GM18517 (cell line): ENCODE results near the gene BHLHE23.

Experiments
- ATAC-seq: cut with Tn5 transposase; IDR thresholded peaks from one replicate; pipeline ENCODE4 v1.9.1; 2021; ENCODE audit warnings: mild to moderate bottlenecking, moderate library complexity; ENCODE audit not compliant: unreplicated experiment

BHLHE23 gene

DNA sequence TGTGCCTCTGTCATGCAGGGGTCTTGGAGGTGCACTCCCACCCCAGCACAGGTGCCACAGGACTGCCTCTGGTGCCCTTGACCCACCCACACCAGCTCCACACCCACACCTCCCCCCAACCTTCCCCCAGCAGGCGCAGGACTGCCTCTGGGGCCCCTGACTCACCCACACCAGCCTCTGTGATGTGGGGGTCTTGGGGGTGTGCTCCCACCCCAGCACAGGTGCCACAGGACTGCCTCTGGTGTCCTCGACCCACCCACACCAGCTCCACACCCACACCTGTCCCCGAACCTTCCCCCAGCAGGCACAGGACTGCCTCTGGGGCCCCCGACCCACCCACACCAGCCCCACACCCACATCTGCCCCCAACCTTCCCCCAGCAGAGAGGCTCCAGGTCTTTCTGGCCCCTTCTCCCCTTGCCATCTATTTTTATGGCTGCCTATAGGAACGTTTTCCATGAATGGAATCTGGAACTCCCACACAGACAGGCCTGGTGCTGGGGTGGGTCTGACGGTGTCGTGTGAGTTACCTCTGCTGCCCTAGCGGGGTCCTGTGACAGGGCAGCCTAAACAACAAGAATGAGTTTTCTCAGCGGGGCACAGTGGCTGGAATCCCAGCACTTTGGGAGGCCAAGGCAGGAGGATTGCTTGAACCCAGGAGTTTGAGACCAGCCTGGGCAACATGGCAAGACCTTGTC, 30.8 kb downstream of the BHLHE23 start:
- no peak for ATAC-seq

DNA sequence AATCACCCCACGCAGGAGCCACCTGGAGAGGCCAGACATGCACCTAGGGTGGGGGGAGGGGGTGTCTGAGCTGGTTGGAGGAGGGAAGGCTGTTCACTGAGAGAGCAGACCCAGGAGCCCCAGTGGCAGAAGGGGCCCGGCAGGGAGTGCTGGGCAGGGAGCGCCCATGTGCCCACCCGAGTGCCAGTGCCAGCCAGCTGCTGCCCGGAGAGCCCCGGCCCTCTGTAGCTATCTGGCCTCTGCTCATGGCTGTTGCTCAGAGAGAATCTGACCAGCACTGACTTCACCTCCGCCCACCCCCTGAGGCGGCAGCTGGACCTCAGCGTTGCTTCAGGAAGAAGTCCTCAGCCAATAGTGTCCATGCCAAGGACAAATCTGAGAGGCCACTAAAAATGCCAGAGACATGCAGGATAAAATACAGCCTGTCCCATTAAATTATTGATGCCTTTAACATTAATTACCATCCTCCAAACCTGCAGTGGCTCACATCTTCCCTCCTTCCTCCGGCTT, 31.5 kb downstream of the BHLHE23 start:
- ATAC-seq = no peak

DNA sequence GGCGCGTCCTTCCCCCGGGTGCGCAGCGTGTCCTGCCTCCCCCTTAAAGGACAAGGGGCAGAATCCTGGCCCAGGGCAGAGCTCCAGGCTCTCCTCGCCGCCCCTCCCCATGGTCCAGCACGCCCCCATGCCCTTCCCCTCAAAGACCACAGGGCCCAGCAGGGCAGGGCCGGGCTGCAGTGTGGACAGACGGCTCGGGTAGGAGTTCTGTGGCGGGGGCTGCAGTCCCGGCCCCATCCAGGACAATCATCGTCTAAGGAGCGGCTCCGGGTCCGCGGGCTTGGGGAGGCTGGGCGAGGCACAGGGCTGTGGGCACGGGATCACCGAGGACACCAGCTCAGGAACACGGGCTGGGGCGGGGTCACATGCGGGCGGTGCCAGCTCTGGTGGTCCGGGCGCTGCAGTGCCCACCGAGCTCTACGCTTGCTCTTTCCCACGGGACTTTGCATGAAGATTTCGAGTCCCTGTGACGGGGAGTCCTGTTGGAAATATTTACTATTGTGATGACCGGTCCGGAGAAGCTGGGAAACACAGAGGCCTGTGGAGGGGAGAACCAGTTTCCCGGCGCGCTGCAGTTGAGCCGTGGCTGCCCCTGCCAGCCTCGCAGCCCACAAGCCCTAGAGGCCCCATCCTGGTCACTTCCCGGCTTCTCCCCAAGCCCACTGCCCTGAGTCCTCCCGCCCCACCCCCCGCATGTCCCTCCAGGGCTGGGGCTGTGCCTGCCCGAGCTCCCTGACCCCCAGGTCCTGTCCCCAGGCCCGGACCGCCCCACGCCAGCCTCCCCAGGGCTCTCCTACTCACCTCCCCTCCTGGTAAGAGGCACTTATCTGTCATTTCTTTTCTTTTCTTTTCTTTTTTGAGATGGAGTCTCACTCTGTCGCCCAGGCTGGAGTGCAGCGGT, 33.7 kb downstream of the BHLHE23 start:
- no peak for ATAC-seq

DNA sequence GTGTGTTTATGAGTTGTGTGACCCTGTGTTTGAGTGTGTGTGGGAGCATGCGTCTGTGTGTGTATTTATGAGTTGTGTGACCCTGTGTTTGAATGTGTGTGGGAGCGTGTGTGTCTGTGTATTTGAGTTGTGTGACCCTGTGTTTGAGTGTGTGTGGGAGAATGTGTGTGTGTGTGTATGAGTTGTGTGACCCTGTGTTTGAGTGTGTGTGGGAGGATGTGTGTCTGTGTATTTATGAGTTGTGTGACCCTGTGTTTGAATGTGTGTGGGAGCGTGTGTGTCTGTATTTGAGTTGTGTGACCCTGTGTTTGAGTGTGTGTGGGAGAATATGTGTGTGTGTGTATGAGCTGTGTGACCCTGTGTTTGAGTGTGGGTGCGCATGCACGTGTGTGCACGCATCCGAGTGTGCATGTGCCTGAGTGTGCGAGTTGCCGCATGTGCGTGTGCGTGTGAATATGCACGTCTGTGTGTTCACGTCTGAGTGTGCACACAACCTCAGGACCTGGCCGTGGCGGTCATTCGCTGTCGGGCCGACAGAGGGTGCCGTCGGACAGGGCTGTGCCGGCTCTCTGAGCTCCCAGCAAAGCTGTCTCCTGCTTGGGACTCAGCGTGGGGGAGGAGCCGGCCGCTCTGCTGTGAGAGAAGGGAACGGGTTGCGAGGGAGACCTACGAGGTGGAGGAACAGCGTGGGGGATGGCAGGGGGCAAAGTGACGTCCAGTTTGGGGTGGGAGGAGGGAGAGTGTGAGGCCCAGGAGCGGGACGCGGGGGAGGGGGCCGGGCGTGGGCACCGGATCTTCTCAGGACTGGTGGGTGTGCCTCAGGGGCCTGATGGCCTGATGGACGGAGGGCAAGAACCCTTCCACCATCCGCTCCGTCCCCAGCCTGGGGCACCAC, 34.6 kb downstream of the BHLHE23 start:
- ATAC-seq = no peak

DNA sequence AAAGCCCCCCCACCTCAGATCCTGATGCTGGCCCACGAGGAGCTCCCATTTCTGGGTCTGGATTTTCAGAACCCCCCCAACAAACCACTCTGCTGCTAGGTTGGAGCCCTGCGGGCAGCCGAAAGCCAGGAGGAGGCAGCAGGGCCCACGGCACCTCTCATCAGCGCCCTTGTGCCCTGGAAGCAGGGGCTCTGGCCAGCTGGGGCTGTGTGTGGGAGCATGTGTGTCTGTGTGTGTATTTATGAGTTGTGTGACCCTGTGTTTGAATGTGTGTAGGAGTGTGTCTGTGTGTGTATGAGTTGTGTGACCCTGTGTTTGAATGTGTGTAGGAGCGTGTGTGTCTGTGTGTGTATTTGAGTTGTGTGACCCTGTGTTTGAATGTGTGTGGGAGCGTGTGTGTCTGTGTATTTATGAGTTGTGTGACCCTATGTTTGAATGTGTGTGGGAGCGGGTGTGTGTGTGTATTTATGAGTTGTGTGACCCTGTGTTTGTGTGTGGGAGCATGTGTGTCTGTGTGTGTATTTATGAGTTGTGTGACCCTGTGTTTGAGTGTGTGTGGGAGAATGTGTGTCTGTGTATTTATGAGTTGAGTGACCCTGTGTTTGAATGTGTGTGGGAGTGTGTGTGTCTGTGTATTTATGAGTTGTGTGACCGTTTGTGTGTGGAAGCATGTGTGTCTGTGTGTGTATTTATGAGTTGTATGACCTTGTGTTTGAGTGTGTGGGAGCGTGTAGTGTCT, 35.4 kb downstream of the BHLHE23 start:
- no peak for ATAC-seq

DNA sequence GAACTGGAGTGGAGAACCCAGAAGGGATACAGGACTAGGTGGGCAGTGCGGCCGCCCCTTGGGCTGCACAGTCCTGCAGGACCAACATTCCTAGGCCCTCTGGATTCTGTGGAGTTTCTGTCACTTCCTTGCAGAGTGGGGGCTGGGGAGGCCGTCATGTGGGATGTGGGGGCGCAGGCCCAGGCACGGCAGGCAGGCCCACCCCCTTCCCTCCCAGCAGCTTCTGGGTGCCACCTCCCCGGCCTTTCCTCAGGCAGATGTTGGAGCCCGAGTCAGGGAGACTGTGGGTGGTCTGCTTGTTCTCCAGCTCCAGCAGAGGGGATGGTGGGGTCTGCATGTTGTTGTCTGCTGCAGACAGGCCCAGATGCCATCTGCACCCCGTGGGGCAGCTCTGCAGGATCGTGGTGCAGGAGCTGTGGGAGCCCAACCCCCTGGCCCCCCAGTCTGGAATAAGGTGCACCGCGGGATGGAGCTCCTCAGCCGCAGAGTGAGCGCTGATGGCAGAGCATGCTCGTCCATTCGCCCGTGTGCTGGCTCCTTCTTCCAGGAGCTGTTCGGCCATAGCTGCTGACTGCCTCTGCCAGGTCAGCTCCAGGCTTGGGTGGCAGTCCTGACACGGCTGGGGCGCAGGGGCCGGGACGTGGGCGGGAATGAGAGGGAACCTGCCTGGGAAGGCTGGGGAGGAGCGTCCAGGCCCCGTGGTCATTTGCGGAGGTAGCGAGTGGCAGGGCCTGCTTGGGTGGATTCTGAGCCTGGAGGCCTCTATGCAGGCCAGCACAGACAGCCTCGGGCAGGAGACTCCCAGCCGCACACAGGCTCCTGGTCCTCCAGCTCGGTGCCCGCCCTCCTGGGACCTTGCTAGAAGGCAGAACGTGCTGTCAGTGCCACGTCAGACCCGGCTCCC, 36.2 kb downstream of the BHLHE23 start:
- ATAC-seq = no peak

DNA sequence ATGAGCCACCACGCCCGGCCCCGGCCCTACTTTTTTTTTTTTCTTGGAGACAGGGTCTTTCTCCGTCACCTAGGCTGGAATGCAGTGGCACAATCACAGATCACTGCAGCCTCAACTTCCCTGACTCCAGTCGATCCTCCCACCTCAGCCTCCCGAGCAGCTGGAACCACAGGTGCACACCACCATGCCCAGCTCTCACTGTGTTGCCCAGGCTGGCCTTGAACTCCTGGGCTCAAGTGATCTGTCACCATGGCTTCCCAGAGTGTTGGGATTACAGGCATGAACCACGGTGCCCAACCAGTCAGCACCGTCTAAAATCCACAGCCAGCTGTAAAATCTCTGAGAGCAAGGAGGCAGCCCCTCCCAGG, 36.8 kb downstream of the BHLHE23 start:
- ATAC-seq = no peak

DNA sequence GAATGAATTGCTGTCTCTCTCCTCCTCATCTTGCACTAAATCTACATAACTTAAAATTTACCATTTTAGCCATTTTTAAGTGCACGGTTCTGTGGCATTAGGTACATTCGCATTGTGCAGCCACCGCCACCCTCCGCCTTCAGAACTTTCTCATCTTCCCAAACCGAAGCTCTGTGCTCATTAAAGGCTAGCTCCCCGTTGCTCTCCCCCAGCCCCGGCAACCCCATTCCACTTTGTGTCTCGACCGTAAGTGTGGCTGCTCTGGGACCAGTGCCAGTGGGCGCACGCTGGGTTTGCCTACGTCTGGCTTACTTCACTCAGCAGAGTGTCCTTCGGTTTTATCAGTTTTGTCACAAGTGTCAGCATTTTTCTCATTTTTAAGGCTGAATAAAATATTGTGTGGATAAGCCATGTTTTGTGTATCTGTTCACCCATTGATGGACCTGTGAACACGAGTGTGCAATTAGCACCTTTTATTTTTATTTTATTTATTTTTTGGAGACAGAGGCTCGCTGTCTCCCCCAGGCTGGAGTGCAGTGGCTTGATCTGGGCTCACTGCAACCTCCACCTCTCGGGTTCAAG, 37.5 kb downstream of the BHLHE23 start:
- ATAC-seq = no peak

DNA sequence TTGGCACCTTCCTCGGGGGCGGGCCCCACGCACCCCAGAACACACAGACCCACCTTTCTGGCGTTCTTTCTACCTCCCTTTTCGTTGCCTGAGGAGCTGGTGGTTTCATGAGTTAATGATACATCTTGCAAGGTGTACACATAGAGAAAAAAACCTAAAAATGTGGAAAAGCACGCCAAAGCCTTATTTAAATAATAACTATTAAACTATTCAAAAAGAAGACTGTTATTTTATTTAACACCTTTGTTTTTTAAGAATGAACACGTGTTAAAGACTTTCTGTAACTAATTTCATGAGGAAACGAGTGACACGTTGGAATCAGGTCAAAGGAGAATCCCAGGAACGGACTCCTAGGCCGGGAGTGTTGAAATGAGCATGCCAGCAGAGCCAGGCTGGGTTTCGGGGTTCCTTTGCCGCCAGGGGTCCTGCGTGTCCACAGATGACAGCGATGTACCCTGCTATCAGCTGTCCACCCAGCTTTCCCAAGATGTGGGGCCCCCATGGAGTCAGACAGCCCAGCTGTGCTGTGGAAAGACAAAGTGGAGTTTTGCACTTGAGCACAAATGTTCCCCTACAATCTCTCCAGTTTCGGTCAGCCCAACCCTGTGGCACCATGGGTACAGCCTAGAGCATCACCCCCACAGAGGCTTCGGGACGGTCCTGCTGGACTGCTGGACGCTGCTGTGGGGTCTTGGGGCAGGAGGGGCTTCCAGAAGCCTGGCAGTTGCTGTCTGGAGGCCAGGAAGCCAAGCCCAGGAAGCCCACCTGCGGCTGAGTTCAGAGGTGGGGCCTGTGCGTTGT, 38.2 kb downstream of the BHLHE23 start:
- ATAC-seq = no peak

DNA sequence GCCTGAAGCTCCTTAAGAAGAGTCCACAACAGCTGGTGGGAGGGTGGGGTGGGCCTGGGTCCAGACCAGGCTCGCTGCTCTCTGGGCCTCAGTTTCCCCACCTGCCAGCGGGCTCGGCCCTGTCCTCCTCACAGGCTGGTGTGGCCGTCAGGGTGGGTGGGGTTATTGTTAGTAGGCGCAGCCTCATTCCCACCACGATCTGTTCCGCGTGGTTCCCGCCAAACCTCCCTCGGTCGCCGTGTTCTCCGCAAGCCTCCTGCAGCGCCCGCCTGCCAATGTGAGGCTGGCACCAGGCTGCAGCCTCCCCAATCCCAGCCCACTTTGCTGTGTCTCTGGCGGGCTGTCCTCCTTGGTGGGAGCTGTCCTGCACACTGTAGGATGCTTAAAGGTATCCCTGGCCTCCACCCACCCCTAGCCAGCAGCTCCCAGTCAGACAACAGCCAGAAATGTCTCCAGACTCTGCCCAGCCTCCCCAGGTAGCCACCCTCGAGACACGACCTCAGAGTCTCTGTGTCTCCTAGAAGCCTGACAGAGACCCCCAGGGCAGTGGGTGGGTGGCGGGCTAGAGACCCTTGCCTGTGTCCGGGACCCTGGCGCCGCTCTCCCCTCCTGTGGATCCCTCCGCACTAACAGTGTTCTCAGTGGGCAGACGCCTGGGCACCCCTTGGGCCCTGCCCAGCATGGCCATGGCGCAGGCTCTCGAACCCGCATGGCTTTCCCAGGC, 39.0 kb downstream of the BHLHE23 start:
- no peak for ATAC-seq

DNA sequence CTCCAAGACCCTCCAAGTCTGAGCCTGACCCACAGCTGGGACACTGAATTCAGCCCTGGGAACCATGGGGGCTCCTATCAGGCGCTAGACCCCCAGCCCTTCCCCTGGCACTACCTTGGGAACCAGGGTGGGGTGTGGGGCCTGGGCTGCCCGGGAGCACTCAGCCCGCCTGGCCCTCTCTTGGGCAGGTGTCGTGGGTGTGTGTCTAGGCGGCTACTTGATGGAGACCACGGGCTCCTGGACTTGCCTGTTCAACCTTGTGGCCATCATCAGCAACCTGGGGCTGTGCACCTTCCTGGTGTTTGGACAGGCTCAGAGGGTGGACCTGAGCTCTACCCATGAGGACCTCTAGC, 39.6 kb downstream of the BHLHE23 start:
- ATAC-seq = no peak

DNA sequence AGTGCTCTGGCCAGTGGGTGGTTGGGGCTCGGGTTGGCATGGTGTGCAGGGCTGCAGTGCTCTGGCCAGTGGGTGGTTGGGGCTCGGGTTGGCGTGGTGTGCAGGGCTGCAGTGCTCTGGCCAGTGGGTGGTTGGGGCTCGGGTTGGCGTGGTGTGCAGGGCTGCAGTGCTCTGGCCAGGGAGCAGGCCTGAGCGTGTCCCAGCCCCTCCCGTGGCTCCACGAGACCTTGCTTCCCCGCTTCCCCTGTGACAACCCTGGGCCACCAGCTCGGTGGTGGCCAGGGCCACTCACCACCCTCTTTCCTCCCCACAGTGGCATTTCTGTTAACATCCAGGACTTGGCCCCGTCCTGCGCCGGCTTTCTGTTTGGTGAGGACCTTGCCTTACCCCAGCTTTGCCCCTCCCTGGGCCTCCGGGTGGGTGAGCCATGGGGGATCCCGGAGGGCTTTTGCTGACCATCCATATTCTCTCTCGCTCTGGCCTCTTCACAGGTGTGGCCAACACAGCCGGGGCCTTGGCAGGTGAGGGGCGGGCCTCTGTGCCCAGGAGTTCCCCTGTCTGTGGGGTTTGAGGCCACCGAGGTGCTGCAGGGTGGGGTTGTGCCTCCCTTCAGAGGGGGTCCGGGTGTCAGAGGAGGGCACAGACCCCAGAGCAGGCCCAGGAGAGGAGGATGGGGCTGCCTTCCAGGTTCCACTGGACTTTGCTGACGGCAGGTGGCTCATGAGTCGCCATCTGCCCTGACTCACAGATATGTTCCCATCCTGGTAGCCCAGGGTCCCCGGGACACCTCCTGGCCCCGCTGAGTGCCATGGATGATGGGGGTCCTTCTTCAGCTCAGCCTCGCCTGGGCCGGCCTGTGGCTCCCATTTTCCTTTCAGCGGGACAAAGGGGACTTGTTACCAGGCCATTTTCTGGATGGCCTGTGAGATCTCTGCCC, 40.3 kb downstream of the BHLHE23 start:
- ATAC-seq = no peak

DNA sequence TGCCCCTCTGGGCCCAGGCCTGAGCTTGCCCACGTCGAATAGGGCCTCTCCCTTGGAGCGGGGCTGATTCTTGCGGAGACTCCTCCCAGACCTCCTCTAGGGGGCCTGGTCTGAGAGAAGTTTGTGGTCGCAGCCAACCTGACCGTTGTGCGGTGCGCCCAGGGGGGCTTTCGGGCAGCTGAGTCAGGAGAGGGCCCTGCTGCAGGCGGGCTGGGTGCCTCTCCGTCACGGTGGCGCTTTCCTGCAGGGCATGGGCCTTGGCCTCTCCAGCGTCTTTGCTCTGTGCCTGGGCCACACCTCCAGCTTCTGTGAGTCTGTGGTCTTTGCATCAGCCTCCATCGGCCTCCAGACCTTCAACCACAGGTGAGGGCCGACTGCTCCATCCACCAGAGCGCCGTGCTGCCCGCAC, 41.4 kb downstream of the BHLHE23 start:
- no peak for ATAC-seq

DNA sequence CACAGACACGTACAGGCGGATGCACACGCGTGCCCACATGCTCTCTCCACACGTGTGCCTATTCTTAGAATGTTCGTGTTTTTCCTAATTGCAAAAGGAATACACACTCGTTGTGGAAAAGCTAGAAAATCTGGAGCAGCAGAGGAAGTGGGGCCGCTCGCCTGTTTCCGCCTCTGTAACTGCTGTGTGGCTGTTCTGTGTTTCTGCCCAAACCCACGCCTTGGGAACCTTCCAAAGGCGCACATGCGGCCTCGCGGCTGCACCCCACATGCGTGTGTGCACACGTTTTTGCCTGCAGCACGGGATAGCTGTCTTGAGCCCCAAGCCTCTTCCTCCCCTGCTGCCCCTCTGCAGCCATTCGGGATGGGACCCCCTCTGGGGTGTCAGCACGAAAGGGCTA, 42.1 kb downstream of the BHLHE23 start:
- no peak for ATAC-seq

DNA sequence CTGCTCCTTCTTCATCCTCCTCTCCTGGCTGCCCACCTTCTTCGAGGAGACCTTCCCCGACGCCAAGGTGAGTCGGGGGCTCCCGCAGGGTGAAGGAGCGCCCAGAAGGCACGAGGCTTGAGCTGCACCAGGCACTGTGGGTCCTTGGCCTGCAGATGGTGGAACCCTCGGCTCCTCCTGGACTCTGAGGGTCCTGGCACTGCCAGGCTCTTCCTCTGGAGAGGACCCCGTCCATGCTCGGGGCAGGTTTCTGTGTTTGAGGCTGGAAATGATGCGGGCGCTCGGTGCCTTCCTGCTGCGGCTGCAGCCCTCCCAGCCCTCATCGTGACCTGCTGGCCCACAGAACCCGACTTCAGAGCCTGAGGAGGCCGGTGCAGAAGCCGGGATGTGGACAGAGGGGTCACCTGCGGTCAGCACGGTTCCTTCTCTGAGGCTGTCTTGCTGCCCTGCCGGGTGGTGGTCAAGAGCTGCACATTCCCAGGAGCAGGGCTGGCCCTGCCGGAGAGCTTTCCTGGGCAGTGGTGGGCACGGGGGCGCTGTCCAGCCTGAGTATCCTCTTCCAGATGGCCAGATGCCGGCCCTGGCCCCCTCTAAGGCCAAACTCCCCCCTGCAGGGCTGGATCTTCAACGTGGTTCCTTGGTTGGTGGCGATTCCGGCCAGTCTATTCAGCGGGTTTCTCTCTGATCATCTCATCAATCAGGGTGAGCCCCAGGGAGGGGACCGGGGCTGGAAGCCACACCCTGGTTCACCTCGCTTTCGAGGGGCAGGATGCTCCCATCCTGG, 43.0 kb downstream of the BHLHE23 start:
- ATAC-seq = no peak
